NCI-H2029 treated with DMSO at 0.1 percent for 48 hours (cell line): ENCODE measurements around the gene OPCML.

ENCODE experiments used
- DNase-seq: peaks from one replicate; lab custom pipeline; 2025; lab: John Stamatoyannopoulos, UW

The OPCML gene

DNA sequence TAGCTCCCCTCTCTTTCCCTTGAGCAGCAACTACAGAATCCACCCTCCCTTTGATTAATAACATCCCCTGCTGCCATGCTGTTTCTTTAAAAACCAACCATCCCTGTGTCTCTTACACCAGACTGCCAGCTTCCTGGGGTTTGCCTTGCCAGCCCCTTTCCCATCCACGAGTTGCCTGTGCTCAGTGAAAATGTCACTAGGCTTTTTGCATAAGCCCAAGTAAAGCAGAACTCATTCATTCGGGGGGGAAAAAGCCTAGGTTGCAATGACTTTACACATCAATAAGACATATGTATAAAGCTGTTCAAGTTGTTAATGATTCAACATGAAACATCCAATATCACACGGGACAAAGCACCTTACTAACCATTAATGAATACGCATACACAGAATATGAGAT, 398.7 kb downstream of the OPCML start:
- no peak for DNase-seq

DNA sequence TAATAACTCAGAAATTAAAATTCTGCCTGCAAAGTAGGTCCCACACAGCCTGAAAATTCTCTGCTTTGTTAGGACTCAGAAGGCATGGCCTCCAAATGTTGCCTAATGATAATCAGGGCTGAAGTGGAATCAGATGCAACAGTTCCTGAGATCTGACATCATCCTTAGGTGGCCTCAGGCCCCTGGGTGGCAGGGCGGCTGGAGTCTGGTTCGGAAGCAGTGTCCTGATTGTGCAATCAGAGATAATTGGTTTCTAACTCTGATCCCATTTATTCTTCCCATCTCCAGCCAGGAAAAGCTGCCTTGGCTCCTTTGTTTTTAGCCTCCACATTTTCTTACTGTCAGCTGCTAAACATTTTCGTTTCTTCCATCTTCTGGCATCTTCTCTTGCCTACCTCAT, 399.3 kb downstream of the OPCML start:
- DNase-seq = no peak

DNA sequence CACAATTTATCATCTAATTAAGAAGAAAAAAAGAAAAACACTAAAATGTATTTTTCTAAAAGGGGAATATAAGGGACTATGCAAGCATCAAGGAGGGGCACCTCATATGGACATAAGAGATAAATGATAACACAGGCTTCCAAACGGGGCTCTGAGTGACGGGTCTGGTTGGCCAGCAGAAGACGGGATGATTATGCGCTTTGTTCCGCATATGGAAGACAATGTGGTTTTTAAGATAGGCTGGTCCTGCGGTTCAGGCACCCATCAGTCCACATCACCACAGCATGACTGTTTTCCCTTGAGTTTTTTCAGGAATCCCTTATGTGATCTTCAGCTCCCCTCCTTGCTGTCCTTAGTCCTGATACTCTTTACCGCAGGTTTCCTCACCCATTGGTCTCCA, 404.6 kb downstream of the OPCML start:
- DNase-seq = no peak

DNA sequence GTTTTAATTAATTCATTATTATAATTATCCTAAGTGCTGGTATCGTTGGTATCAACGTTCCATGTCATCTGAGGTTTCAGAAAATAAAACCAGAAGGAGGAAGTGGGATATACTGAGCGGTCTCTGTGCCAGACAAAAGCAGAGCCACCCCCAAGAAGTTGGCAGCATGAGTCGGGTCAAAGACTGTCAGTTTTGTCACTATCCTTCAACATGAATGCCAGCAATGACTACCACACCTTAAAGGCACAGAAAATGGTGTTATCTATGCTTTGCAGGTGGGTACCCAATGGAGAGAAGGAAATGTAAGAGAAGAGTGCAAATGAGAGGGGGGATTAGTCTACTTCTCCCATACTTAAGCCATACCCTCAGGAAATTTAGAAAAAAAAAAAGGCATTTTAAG, 408.5 kb downstream of the OPCML start:
- DNase-seq = no peak

- DNase-seq = no peak
These were observed 408.9 kb downstream of the OPCML start for GRCh38 chr11:133123366-133123765.

DNA sequence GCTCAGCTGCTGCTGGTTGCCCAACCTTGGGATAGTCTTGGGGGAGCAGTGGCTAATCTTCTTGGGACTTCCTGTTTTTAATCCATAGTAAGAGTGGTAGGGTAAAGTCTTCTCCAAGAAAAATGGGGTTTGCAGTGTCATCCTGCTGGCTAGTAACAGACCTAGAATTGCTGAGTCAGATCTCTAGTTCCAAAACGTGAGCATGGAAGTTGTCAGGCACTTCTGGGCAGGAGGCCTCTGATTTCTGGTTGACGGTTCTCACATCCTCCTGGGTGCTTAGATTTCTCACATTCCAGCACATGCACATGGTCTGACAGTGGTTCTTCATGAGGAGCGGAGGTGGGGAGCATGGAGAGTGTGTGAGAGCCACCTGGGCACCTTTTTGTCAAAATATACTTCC, 410.0 kb downstream of the OPCML start:
- DNase-seq = no peak

DNA sequence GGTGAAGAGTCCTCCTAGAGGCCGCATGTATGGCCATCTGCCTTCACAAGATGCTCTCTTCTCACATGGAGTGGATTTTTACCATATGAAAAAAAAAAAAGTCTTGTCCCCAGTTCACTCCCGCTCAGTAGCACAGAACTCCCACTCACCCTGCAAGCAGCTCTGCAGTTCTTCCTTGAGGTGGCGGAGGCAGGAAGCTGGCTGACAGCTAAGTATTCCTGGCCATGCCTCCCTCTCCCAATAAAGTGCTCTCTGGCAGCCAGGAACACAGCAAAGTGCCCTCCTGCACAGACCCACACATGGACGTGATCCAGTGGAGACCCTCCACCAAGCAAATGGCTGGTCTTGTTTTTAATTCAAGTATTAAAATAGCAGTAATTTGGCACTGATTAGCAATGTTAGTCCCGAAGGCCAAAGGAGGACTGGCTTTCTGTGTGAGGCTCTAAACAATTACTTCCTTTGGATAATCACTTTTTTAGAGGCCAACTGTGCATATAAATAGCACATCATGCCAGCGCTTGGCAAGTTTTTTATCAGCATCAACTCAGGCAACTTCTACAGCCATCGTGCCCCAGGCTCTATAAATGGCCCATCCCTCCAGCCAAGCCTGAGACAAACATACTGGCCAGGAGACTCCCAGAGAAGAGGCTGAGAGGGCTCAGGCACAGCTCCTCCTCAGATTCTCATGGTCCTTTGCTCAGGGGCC, 413.6 kb downstream of the OPCML start:
- no peak for DNase-seq

- DNase-seq = no peak
These were observed 417.2 kb downstream of the OPCML start for GRCh38 chr11:133115099-133115498.

DNA sequence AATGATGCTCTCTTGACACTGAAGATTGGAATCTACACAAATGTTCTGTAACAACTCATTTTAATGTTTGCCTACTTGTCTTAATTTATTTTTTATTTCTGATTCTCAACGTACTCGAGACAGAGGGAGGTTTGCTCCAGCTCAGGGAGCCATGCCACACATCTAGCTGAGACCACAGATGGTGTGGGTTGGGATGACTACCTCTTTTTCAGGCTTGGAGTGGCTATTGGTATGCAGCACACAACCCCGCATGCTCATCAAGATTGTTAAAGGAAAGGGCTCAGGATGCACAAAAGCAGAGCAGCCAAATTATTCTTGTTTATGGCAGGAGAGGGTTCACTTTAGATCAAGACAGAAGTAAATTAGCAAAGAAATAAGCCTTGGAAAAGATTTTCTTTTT, 424.5 kb downstream of the OPCML start:
- DNase-seq = no peak

GRCh38 chr11:133107136-133107535, 425.2 kb downstream of the OPCML start:
- no peak for DNase-seq

DNA sequence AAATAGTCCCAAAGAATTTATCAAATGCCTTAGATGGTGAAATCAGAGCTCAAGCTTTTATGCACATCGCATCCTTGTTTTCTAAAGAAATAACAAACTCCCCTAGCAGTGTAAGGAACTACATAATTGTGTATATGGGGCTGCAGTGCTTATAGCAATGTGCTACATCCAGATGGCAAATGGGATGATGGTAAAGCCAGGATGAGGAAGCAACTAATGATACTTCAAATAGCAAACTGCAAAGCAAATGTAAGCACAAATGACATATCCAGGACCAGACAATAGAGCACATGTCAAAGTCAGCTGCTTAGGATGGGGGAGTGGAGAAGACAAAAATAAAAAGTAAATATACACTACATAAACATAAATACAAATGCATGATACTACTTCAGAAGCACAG, 425.9 kb downstream of the OPCML start:
- DNase-seq = no peak

- DNase-seq = no peak
These were observed 428.1 kb downstream of the OPCML start for GRCh38 chr11:133104009-133104744.

DNA sequence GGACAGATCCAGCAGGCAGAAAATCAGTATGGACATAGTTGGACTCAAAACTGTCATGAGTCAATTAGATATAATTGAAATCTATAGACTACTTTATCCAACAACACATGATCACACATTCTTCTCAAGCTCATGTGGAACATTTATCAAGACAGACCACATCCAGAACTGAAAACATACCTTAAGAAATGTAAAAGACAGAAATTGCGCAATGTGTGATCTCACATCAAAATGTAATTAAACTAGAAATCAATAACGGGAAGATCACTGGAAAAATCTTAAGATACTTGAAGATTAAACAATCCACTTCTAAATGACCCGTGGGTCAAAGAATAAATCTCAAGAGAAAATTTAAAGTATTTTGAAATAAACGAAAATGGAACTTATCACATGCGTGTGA, 435.3 kb downstream of the OPCML start:
- no peak for DNase-seq

DNA sequence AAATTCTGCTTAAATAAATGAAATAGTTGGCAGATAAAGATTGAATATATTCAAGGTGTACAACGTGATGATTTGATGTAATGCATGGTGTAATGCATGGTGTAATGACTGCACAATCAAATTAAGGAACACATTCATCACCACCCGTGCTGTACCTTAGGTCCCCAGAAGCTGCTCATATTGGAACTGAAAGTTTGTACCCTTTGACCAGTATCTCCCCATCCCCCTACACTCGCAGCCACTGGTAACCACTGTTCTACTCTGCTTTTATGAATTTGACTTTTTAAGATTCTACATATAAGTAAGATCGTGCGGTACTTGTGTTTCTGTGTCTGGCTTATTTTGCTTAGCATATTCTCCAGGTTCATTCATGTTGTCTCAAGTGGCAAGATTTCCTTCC, 445.8 kb downstream of the OPCML start:
- no peak for DNase-seq

- DNase-seq = no peak
These were observed 449.3 kb downstream of the OPCML start for GRCh38 chr11:133082841-133083488.

DNA sequence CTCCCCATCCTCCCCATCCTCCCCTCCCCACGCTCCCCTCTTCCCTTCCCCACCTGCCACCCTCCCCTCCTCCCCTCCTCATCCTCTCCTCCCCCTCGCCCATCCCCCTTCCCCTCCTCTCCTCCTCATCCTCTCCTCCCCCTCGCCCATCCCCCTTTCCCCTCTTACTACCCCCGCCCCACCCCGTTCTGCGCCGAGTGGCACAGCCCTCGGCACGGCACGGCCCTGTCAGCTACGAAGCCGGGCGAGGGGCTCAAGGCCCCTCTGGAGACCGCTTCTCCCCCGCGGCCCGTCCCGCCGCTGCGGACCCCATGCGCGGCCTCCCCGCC, 449.9 kb downstream of the OPCML start:
- no peak for DNase-seq

- DNase-seq = no peak
These were observed 450.4 kb downstream of the OPCML start for GRCh38 chr11:133081730-133082452.

- DNase-seq = no peak
These were observed 451.3 kb downstream of the OPCML start for GRCh38 chr11:133081020-133081419.

- no peak for DNase-seq
These were observed 453.5 kb downstream of the OPCML start for GRCh38 chr11:133078591-133079404.

DNA sequence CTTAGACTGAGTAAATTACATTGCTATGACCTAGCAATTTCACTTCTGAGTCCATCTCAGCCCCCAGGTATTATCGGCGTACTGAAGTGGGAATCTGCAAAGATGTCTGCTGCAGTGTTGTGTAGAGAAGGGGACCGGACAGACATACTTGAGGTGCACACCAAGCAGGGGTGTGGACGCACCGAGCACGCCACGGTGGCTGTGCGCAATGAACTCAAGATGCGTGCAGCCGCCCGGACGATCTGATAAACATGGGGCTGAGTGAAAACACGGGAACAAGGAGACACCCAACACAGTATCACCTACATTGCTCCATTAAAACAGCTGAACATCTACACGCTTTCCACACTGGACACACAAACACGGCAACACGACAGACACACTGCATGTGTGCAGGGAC, 454.3 kb downstream of the OPCML start:
- no peak for DNase-seq

- no peak for DNase-seq
These were observed 456.9 kb downstream of the OPCML start for GRCh38 chr11:133075351-133075750.
